Stimulated activated CD4-positive, alpha-beta T cell treated with anti-CD3 and anti-CD28 coated beads, TNF-alpha, amount 100 ng/mL, for 24 hours (primary cell): ENCODE measurements around the gene PHF24.

Source experiments
- DNase-seq, 3 experiments: peaks; one replicate each; pipeline ENCODE4 v3.0.0-alpha.2; 2020; ENCODE audit warnings: low read depth in 3 of 3

The PHF24 gene

GRCh38 chr9:34983209-34983608 lies 25.1 kb downstream of the PHF24 start:
- no peak for DNase-seq

GRCh38 chr9:34984049-34984448 lies 26.0 kb downstream of the PHF24 start:
- no peak for DNase-seq

- peak in 2 of 3 experiments; percentile 42 to 65 for DNase-seq
Measured at GRCh38 chr9:34985311-34985899, 27.3 kb downstream of the PHF24 start.

DNA sequence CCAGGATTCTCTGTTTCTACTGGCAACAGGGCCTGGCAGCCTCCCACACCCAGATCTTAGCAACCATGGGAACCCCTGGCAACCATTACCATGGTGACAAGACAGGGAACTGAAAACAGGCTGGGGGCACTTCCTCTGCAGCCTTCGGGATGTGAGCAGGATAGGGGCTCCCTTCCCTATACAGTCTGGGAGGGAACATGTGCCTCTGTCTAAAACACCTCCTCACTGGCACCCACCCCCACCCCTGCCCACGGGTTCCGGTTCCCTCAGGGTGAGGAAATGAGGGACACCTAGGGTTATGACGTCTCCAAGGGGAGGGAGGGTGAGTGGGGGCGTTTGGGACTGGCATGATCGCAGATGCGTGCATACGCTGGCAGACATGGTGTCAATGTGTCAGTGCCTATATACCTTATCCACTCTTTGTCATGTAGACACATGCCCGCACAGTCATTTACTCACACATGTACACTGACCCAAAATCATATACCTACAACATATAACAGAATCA lies 28.5 kb downstream of the PHF24 start:
- DNase-seq = peak in 2 of 3 experiments; percentile 15 to 50

DNA sequence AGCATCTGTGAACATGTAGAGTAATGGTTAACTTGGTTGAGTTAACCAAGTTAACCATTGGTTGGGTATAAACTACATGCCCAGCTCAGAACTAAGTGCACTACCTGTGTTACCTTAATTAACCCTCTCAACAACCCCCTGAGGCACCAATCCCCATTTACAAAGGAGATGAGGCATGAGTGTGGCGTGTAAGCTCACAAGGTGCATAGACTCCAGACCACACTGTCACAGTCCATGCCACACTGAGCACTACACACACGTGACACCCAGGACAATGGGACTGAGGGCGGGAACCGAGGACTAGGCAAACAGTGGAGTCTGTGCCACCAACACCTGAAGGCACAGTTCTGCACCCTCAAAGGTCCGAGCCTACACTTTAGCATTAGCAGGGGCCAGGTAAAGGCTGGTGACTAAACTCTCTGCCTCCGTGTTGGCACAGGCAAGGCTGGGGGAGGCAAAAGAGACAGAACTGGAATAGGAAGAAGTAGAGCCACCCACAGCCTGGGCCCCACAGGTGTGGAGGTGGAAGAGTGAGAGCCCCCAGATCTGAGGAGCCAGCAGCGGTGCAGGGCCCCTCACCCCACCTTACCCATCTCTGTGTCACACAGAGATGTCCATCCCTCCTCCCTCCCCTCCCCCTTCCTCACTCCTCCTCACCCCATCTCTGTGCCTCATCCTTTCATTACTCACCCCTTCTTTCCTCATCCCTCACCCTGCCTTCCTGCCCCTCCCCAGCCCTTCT lies 29.2 kb downstream of the PHF24 start:
- DNase-seq = no peak

DNA sequence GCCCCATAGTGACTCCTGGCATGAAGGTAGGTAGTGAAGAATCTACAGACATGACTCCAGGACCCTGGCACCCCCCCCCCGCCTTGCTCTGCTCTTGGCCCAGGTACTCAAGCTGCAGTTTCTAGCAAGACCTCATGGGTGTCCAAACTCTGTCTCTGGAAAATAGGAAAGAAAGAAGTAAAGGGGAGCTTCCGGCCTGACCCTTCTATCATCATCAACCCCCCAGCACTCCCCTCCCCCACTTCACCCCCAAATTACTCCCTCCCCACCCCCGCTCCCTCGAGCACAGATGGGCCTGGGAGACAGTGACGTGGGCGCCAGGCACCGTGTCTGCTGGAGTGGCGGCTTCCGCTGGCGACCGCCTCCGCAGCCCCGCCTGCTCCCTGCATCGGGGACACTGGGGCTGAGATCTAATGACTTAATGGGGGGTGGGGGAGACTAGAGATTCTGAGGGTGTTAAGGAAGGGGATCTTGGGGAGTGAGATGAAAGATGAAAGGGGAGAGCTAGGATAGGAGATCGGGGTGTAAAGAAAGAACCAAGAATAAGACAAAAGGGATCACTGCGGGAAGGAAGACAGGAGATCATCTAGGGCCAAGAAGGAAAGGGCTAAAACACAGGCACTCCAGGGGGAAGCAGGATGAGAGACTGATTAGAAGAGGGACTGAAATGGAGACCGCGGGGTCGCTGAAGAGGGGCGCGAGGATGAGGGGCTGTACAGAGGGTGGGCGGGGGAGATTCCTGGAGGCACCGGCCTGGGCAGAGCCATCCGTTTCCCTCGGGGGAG lies 30.3 kb downstream of the PHF24 start:
- peak in 2 of 3 experiments; percentile 13 to 51 for DNase-seq

- peak; percentile 92 to 96 (median 95) for DNase-seq
Measured at GRCh38 chr9:34989003-34989945, 31.2 kb downstream of the PHF24 start, which contains the start of gene DNAJB5. TSS of gene DNAJB5 (plus strand) at chr9:34989745. CDS start at chr9:34990631, 886 bp downstream.

GRCh38 chr9:34989946-34990635 lies 32.0 kb downstream of the PHF24 start:
- DNase-seq = peak in 1 of 3 experiments; percentile 38

DNA sequence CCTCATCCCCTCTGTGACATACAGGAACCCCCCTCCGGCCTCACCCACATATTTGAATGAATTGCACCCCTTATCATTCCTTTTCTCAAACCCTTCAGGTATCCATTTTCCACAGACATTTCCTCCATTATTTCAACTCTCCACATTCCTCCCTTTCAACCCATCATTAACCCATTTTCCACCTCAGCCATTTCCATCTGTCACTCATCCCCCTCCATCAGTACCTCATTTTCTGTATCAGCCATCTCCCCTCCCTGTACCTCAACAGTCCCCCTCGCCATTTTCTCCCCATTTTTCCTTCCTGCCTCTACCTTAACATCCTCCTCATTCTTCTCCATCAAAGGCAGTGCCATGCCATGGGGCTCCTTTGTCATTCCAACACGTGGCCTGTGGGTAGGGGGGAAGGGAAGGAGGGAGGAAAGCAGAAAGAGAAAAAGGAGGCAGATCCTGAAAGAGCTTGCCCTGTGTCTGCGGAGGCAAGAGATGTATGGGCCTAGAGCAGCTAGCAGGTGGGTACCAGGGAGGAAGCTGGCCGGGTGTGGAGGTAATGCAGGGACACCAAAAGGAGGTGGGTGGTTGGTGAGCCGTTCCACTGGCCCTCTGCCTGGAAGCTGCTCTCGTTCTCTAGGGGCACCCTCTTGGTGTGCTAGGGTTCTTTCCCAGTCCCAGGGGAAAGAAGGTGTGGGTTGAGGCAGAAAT lies 33.0 kb downstream of the PHF24 start:
- no peak for DNase-seq

DNA sequence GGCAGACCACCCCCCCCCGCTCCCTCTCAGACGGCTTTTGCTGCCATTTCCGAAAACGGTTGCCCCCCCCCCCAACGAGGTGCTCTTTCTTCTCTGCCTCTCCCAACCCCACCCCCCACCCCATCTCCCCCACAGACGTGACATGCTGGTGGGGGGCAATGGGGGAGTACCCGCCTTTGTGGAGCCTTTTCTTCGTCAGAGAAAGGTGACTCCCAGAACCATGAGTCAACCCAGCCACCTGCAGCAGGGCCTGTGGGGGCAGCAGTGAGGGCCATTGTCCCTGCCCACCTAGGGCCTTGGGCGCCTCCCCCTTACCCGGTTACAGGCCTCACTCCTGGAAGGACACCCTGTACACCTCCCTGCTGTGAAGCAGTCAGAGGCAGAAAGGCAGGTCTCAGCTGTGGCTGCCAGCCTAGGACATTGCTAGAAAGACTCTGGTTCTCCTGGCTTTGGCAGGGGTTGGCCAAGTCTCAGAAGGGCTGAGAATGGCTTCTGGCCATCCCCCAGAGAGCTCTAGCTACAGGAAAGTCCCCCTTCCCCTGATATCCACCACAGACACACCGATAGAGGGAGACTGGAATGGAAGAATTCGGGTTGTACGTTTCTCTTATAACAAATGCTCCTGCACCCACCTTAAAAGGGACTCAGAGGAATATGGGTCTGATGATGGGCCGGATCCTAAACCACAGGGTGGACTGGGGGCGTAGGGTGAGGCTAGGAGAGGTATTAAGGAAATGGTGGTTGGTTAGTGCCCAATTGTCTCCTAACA lies 33.7 kb downstream of the PHF24 start:
- DNase-seq = peak in 1 of 3 experiments; percentile 22

- DNase-seq = peak; percentile 40 to 66 (median 48)
Measured at GRCh38 chr9:34992376-34992951, 34.4 kb downstream of the PHF24 start.

- no peak for DNase-seq
Measured at GRCh38 chr9:34993502-34994259, 35.6 kb downstream of the PHF24 start.

- no peak for DNase-seq
Measured at GRCh38 chr9:34994260-34994899, 36.3 kb downstream of the PHF24 start.

DNA sequence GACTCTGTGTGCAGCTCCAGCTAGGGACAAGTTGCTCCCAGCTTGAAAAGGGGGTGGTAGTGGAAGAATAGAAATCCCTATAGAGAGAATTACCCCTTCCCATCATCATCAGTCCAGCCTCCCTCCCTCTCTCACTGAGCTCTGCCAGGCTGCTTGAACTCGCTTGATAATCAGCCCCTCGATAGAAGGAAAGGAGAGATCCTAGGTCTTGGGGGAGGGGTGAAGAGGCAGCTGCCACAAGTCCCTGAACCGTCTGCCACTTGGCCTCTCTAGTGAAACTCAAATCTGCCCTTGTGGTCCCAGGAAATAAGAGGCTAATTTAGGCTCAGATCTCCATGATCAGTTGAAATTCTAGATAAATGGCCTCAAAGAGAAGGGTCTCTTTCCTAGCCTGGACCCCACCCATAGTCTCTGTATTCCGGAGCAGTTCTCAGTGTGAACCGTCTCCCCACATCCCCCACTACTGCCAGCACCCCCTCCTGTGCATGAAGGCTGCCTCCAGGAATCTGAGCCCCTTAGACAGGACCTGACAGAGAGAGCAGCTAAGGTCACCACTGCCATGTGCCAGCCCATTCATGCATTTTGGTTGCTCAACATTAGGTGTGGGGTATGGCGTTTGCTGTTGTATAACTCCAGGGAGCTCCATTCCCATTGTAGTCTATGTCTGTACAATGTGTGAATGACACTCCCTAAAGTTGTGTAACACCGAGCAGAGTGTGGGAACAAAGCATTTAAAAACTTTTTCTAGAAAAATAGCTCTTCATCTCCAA lies 37.0 kb downstream of the PHF24 start:
- no peak for DNase-seq

- DNase-seq = no peak
Measured at GRCh38 chr9:34995670-34996060, 37.6 kb downstream of the PHF24 start.

DNA sequence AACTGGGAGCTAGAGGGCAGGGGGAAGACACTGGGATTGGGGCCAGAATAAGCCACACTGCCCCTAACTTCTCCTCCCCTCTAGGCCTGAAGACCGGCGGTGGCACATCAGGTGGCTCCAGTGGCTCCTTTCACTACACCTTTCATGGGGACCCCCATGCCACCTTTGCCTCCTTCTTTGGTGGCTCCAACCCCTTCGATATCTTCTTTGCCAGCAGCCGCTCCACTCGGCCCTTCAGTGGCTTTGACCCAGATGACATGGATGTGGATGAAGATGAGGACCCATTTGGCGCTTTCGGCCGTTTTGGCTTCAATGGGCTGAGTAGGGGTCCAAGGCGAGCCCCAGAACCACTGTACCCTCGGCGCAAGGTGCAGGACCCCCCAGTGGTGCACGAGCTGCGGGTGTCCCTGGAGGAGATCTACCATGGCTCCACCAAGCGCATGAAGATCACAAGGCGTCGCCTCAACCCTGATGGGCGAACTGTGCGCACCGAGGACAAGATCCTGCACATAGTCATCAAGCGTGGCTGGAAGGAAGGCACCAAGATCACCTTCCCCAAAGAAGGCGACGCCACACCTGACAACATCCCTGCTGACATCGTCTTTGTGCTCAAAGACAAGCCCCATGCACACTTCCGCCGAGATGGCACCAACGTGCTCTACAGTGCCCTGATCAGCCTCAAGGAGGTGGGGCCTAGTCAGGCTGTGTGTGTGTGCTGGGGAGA lies 38.3 kb downstream of the PHF24 start:
- no peak for DNase-seq
